RWPE2 (cell line): Measurements from ENCODE around the gene CC2D1A.

Source experiments
- ATAC-seq: fragments of 200-7000 bp; cut with Tn5 transposase; 3 replicates; pipeline ENCODE4 v1.9.1; 2021; ENCODE audit warnings: low read depth
- DNase-seq: peaks from one replicate; pipeline ENCODE4 v3.0.0-alpha.2; 2020; ENCODE audit warnings: low spot score
- H3K27ac ChIP-seq: fragments of 450-650 bp; 2 replicates; pipeline ENCODE4 v1.5.1; 2017; ENCODE audit warnings: mild to moderate bottlenecking; ENCODE audit not compliant: poor library complexity, severe bottlenecking
- H3K27me3 ChIP-seq: fragments of 250-450 bp; sonication (Bioruptor Pico); 2 replicates; pipeline ENCODE4 v1.5.1; 2021; ENCODE audit warnings: mild to moderate bottlenecking, moderate library complexity; ENCODE audit not compliant: insufficient read depth, poor library complexity, severe bottlenecking
- H3K36me3 ChIP-seq: fragments of 250-450 bp; sonication (Bioruptor Pico); 2 replicates; pipeline ENCODE4 v1.5.1; 2020; ENCODE audit warnings: low read depth, mild to moderate bottlenecking, moderate library complexity
- H3K4me1 ChIP-seq: fragments of 250-450 bp; sonication (Bioruptor Pico); 2 replicates; pipeline ENCODE4 v1.5.1; 2021; ENCODE audit warnings: mild to moderate bottlenecking, moderate library complexity; ENCODE audit not compliant: insufficient read depth, poor library complexity, severe bottlenecking
- H3K4me3 ChIP-seq: fragments of 250-450 bp; sonication (Bioruptor Pico); 2 replicates; pipeline ENCODE4 v1.5.1; 2021; ENCODE audit warnings: mild to moderate bottlenecking, moderate library complexity; ENCODE audit not compliant: severe bottlenecking
- H3K9me3 ChIP-seq: fragments of 250-450 bp; sonication (Bioruptor Pico); 2 replicates; pipeline ENCODE4 v1.5.1; 2021; ENCODE audit warnings: mild to moderate bottlenecking, moderate library complexity; ENCODE audit not compliant: severe bottlenecking
- TF ChIP-seq, protein P1 (sequence below): fragments of 450-650 bp; IDR thresholded peaks from one replicate; pipeline ENCODE4 v1.5.1; 2017; ENCODE audit warnings: mild to moderate bottlenecking, moderate library complexity; ENCODE audit not compliant: poor library complexity, severe bottlenecking

Gene CC2D1A

DNA sequence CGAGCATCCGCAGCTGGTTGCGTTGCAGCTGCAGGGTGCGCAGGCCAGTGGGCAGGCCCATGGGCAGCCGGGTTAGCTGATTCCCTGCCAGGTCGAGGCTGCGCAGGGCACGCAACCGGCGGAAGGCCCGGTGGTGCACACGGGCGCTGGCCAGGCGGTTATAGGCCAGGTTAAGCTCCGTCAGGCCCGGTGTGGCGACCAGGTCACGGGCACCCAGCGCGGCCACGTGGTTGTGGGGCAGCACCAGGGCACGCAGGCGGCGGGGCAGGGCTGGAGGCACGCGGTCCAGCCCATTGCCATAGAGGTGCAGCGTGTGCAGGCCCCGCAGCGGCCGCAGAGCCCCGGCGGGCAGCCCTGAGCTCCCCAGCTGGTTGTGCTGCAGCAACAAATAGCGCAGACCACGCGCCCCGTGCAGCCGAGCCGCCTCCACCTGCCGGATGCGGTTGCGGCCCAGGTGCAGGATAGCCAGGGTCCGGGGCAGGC, 27.0 kb downstream of the CC2D1A start:
- H3K27me3 ChIP-seq, result no peaks in the 10 kb centered on the region
- H3K4me1 ChIP-seq, result peaks cover 2% of the 10 kb centered on the region
- H3K27ac ChIP-seq, result no peak overlapping the region
- TF ChIP-seq, protein P1, sequence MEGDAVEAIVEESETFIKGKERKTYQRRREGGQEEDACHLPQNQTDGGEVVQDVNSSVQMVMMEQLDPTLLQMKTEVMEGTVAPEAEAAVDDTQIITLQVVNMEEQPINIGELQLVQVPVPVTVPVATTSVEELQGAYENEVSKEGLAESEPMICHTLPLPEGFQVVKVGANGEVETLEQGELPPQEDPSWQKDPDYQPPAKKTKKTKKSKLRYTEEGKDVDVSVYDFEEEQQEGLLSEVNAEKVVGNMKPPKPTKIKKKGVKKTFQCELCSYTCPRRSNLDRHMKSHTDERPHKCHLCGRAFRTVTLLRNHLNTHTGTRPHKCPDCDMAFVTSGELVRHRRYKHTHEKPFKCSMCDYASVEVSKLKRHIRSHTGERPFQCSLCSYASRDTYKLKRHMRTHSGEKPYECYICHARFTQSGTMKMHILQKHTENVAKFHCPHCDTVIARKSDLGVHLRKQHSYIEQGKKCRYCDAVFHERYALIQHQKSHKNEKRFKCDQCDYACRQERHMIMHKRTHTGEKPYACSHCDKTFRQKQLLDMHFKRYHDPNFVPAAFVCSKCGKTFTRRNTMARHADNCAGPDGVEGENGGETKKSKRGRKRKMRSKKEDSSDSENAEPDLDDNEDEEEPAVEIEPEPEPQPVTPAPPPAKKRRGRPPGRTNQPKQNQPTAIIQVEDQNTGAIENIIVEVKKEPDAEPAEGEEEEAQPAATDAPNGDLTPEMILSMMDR, result no peak
- no peak overlapping the region for H3K4me3 ChIP-seq
- H3K36me3 ChIP-seq, result peaks cover 3% of the 10 kb centered on the region
- H3K9me3 ChIP-seq, result no peaks in the 10 kb centered on the region
- no peak for DNase-seq
- no peak for ATAC-seq

DNA sequence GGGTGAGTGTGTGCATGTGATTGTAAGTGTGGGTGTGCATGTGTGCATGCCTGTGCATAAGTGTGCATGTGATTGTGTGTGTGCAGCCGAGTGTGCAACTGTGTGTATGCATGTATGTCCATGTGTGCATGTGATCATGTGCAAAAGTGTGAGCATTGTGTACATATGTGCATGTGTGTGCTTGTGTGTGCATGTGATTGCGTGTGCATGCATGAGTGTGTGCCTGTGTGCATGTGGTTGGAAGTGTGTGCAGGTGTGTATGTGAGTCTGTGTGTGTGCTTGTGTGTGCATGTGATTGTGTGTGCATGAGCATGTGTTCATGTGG, 28.7 kb downstream of the CC2D1A start:
- H3K4me1 ChIP-seq, result peaks cover 10% of the 10 kb centered on the region
- H3K36me3 ChIP-seq, result no peaks in the 10 kb centered on the region
- no peaks in the 10 kb centered on the region for H3K9me3 ChIP-seq
- ATAC-seq (no peak), DNase-seq (no peak)
- H3K4me3 ChIP-seq, result no peak overlapping the region
- H3K27me3 ChIP-seq, result no peaks in the 10 kb centered on the region
- TF ChIP-seq, protein P1, result no peak
- no peak overlapping the region for H3K27ac ChIP-seq

DNA sequence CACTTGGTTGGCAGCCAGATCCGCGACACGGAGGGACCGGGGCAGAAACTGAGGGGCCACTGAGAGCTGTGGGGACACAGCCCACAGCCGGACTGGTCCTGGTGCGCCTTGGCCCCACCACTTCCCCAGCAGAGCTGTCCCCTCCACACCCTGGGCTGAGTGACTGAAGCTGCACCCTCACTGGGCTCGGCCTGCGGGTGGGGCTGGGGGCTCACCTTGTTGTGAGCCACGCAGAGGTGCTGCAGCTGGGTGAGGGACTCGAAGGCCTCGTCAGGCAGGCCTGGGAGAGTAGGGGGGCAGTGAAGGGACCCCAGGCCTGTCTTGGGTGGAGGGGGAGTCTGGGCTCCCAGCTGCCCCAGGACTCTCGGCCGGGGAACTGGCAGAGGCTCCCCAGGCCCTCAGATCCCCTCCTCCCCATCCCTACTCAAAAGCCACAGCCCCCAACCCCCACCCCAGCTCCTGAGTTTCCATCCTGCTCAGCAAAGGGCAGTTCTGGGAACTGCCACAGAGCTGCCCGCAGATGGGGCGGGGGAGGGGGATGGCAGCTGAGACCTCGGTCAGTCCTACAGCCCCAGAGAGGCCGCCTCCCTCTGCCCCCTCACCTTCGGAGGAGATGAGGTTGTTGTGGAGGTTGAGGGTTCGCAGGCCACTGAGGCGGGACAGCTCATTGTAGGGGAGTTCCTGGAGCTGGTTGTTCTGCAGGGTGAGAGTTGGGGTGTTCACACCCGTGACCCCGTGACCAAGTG, 29.9 kb downstream of the CC2D1A start:
- H3K4me3 ChIP-seq, result no peak overlapping the region
- H3K4me1 ChIP-seq, result peaks cover 10% of the 10 kb centered on the region
- no peaks in the 10 kb centered on the region for H3K9me3 ChIP-seq
- H3K27ac ChIP-seq, result no peak overlapping the region
- no peaks in the 10 kb centered on the region for H3K27me3 ChIP-seq
- DNase-seq (no peak), ATAC-seq (no peak)
- H3K36me3 ChIP-seq, result no peaks in the 10 kb centered on the region
- TF ChIP-seq, protein P1, result no peak

DNA sequence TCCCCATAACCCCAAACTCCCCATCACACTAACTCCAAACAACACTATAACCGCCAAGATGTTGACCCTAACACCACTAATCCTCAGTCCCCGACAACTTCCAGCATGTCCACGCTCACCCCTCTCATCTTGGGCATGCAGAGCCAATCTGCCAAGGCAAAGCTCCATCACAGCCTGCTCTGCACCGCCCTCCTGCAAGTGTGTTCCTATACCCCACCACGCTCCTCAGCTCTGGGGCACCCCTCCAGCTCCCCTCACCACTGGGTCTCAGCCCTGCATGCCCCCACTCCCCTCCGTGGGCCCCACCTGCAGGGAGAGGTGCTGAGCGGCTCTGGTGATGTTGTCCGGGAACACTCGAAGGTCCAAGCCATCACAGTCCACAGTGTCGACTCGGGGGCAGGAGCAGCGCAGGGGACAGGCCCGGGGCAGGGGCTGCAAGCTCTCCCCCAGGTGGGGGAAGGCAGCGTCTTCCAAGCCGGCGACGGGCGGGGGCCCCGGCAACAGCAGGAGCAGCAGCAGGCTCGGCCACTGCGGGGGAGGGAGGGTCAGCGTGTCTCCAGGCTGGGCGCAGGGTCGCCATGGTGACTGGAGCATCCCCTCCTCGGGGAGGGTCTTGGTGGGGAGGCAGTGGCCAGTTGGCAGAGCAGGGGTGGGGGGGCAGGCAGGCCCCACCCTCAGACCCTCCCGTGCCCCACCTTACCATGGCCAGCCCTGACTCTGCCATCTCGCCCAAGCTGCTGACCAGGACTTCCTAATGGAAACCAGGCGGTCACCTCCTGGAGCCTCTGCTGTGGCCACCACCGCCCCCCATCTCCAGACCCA, 31.7 kb downstream of the CC2D1A start:
- ATAC-seq (peak; percentile 10; the same call in 1 of the 3 replicates), DNase-seq (no peak)
- Histone ChIP-seq H3K9me3 (no peaks in the 10 kb centered on the region), H3K27me3 (no peaks in the 10 kb centered on the region), H3K36me3 (no peaks in the 10 kb centered on the region), H3K4me1 (peaks cover 8% of the 10 kb centered on the region), H3K27ac (no peak overlapping the region), H3K4me3 (no peak overlapping the region)
- TF ChIP-seq, protein P1, result no peak
